Neutrophil (primary cell): ENCODE measurements around the gene PRKG1.
"Not testable (repeated sequence)": the region's sequence is repeated elsewhere in the genome, so short reads cannot be mapped to it uniquely, and the experiment has no call there.

Experiments used
- H3K27ac ChIP-seq: fragments of 200-600 bp; sonication (generic); 2 replicates; pipeline ENCODE4 v1.5.1; 2016; ENCODE audit warnings: mild to moderate bottlenecking, moderate library complexity
- H3K27me3 ChIP-seq: fragments of 200-600 bp; sonication (generic); 2 replicates; pipeline ENCODE4 v1.6.0; 2016; ENCODE audit warnings: mild to moderate bottlenecking
- H3K36me3 ChIP-seq: fragments of 200-600 bp; sonication (generic); 2 replicates; pipeline ENCODE4 v1.5.1; 2017
- H3K4me1 ChIP-seq, 2 experiments: fragments of 200-600 bp in 1 of 2; sonication (generic) in 1 of 2; 1 replicate in 1 of 2; 2 replicates in 1 of 2; pipeline versions ENCODE4 v1.5.1 to v1.6.1; 2013 to 2016; ENCODE audit warnings: low read depth in 1 of 2, low read length in 1 of 2, mild to moderate bottlenecking in 1 of 2, moderate library complexity in 1 of 2; ENCODE audit not compliant: control insufficient read depth in 1 of 2, insufficient read depth in 1 of 2
- H3K4me3 ChIP-seq, 2 experiments: fragments of 200-600 bp in 1 of 2; sonication (generic) in 1 of 2; 1 replicate in 1 of 2; 2 replicates in 1 of 2; pipeline ENCODE4 v1.5.1; 2013 to 2016; ENCODE audit warnings: low read depth in 1 of 2, low read length in 1 of 2, mild to moderate bottlenecking in 1 of 2, moderate library complexity in 1 of 2
- H3K9me3 ChIP-seq: fragments of 200-600 bp; sonication (generic); 2 replicates; pipeline ENCODE4 v1.5.1; 2016
- CTCF ChIP-seq: fragments of 200-600 bp; sonication (generic); IDR thresholded peaks from 2 replicates; pipeline ENCODE4 v1.5.1; 2016; ENCODE audit warnings: antibody characterized with exemption

The PRKG1 gene

GRCh38 chr10:52221923-52222322 is 1147.6 kb downstream of the PRKG1 start:
- no peak for TF ChIP-seq CTCF
- Histone ChIP-seq H3K4me3 (no peak overlapping the region), H3K27ac (no peak overlapping the region), H3K36me3 (no peaks in the 10 kb centered on the region), H3K4me1 (no peaks in the 10 kb centered on the region), H3K9me3 (no peaks in the 10 kb centered on the region), H3K27me3 (no peaks in the 10 kb centered on the region)

GRCh38 chr10:52226197-52226847 is 1152.0 kb downstream of the PRKG1 start:
- H3K27ac ChIP-seq = no peak overlapping the region

GRCh38 chr10:52228556-52228955 is 1154.3 kb downstream of the PRKG1 start:
- Histone ChIP-seq H3K4me3 (no peak overlapping the region), H3K36me3 (no peaks in the 10 kb centered on the region), H3K27me3 (peaks cover 9% of the 10 kb centered on the region), H3K9me3 (no peaks in the 10 kb centered on the region), H3K4me1 (no peaks in the 10 kb centered on the region), H3K27ac (no peak overlapping the region)
- no peak for TF ChIP-seq CTCF

More at GRCh38 chr10:52226197-52226847, 1152.0 kb downstream of the PRKG1 start:
- Histone ChIP-seq H3K4me3 (no peak overlapping the region), H3K36me3 (no peaks in the 10 kb centered on the region), H3K9me3 (no peaks in the 10 kb centered on the region), H3K4me1 (no peaks in the 10 kb centered on the region), H3K27me3 (no peaks in the 10 kb centered on the region)
- TF ChIP-seq CTCF = no peak

- TF ChIP-seq CTCF = no peak
- no peaks in the 10 kb centered on the region for H3K36me3 ChIP-seq
- H3K27me3 ChIP-seq = peaks cover 9% of the 10 kb centered on the region
- no peak overlapping the region for H3K4me3 ChIP-seq
- no peaks in the 10 kb centered on the region for H3K9me3 ChIP-seq
- no peaks in the 10 kb centered on the region for H3K4me1 ChIP-seq
- H3K27ac ChIP-seq = no peak overlapping the region
Measured at GRCh38 chr10:52229291-52229931, 1155.1 kb downstream of the PRKG1 start.

- no peak overlapping the region for H3K4me3 ChIP-seq
Measured at GRCh38 chr10:52232561-52233350, 1158.5 kb downstream of the PRKG1 start.

GRCh38 chr10:52233351-52233991 is 1159.2 kb downstream of the PRKG1 start:
- not testable (repeated sequence) for H3K27me3 ChIP-seq, H3K4me1 ChIP-seq, H3K27ac ChIP-seq, H3K4me3 ChIP-seq, H3K9me3 ChIP-seq, H3K36me3 ChIP-seq

More at GRCh38 chr10:52232561-52233350, 1158.5 kb downstream of the PRKG1 start:
- no peak overlapping the region for H3K27ac ChIP-seq
- peaks cover 9% of the 10 kb centered on the region for H3K27me3 ChIP-seq
- no peaks in the 10 kb centered on the region for H3K9me3 ChIP-seq
- no peaks in the 10 kb centered on the region for H3K4me1 ChIP-seq
- no peaks in the 10 kb centered on the region for H3K36me3 ChIP-seq
- no peak for TF ChIP-seq CTCF
